HepG2 (cell line): ENCODE results near the gene CDC42EP4. TPM values are rescaled to one million over a fixed set of nuclear protein-coding genes. Genes with fewer than 3 reads are reported as not detected.

Experiments
- ATRX ChIP-seq: sonication (generic); formaldehyde crosslinking; IDR thresholded peaks from 2 replicates; pipeline ENCODE4 v1.4.0; 2020; ENCODE audit warnings: missing genetic modification reagents, borderline replicate concordance
- DNMT3B ChIP-seq: conservative IDR thresholded peaks from 2 replicates; pipeline ENCODE4 v1.6.1; 2016; ENCODE audit warnings: missing biosample characterization, control low read depth
- ELF3 ChIP-seq: IDR thresholded peaks from 2 replicates; pipeline ENCODE4 v1.6.1; 2016; ENCODE audit warnings: missing genetic modification reagents, missing compliant biosample characterization
- HMG20A ChIP-seq: IDR thresholded peaks from 2 replicates; pipeline ENCODE4 v1.6.1; 2016; ENCODE audit warnings: borderline replicate concordance
- HNRNPH1 ChIP-seq: fragments of 200-400 bp; formaldehyde crosslinking; optimal IDR thresholded peaks from 2 replicates; pipeline ENCODE3; 2017; ENCODE audit warnings: mild to moderate bottlenecking, low read depth, low read length
- ISX ChIP-seq: sonication (generic); formaldehyde crosslinking; conservative IDR thresholded peaks from 2 replicates; pipeline ENCODE4 v1.5.0; 2020; ENCODE audit warnings: missing genetic modification reagents
- MAFF ChIP-seq: IDR thresholded peaks from 2 replicates; pipeline ENCODE4 v1.6.1; 2011; ENCODE audit warnings: low read depth, low read length, improper control_type of control experiment
- MED1 ChIP-seq: sonication (generic); formaldehyde crosslinking; IDR thresholded peaks from 2 replicates; pipeline ENCODE4 v1.4.0; 2020; ENCODE audit warnings: missing genetic modification reagents
- PHF20 ChIP-seq: sonication (generic); formaldehyde crosslinking; IDR thresholded peaks from 2 replicates; pipeline ENCODE4 v1.5.0; 2020; ENCODE audit warnings: mild to moderate bottlenecking, missing genetic modification reagents
- REL ChIP-seq: sonication (generic); formaldehyde crosslinking; conservative IDR thresholded peaks from 2 replicates; pipeline ENCODE4 v1.8.0; 2022; ENCODE audit warnings: mild to moderate bottlenecking, missing genetic modification reagents, moderate library complexity
- REXO4 ChIP-seq: sonication (generic); formaldehyde crosslinking; IDR thresholded peaks from 2 replicates; pipeline ENCODE4 v1.8.0; 2022; ENCODE audit warnings: missing genetic modification reagents, mild to moderate bottlenecking, borderline replicate concordance
- RFX1 ChIP-seq: fragments of 450-650 bp; IDR thresholded peaks from 2 replicates; pipeline ENCODE4 v1.6.1; 2017
- SP1 ChIP-seq, 2 experiments: fragments of 450-650 bp in 1 of 2; sonication (generic) in 1 of 2; formaldehyde crosslinking in 1 of 2; IDR thresholded peaks; 2 replicates each; pipeline versions ENCODE4 v1.4.0 to v1.6.1; 2016 to 2020; ENCODE audit warnings: missing genetic modification reagents in 1 of 2
- SRY ChIP-seq: sonication (generic); formaldehyde crosslinking; IDR thresholded peaks from 2 replicates; pipeline ENCODE4 v1.8.0; 2022; ENCODE audit warnings: mild to moderate bottlenecking, missing genetic modification reagents
- TAF1 ChIP-seq: sonication (generic); formaldehyde crosslinking; IDR thresholded peaks from 2 replicates; pipeline ENCODE4 v1.4.0; 2020; ENCODE audit warnings: missing genetic modification reagents
- ZNF446 ChIP-seq: sonication (generic); formaldehyde crosslinking; IDR thresholded peaks from 2 replicates; pipeline ENCODE4 v1.5.0; 2020; ENCODE audit warnings: mild to moderate bottlenecking, missing genetic modification reagents
- ZNF468 ChIP-seq: sonication (generic); formaldehyde crosslinking; IDR thresholded peaks from 2 replicates; pipeline ENCODE4 v1.8.0; 2022; ENCODE audit warnings: mild to moderate bottlenecking, moderate library complexity, missing genetic modification reagents
- ZNF530 ChIP-seq: sonication (generic); formaldehyde crosslinking; IDR thresholded peaks from 2 replicates; pipeline ENCODE4 v1.5.0; 2020; ENCODE audit warnings: low read depth, mild to moderate bottlenecking, missing genetic modification reagents
- ZSCAN31 ChIP-seq: sonication (generic); formaldehyde crosslinking; IDR thresholded peaks from 2 replicates; pipeline ENCODE4 v1.5.0; 2020; ENCODE audit warnings: low read depth, mild to moderate bottlenecking, missing genetic modification reagents
- polyA plus RNA-seq, 8 experiments: library from polyadenylated mRNA; depleted of rRNA in 3 of 8; stranded (reverse) in 7 of 8; unstranded in 1 of 8; fragments of >200 nt; fragmentation: Illumina TruSeq in 4 of 8; extraction: Trizol in 4 of 8; gene quantifications; 2 replicates each; pipeline versions ENCODE4 v1.2.1 to v1.2.3, GENCODE V29; 2011 to 2016; ENCODE audit warnings: low read depth in 4 of 8, missing spikeins in 1 of 8, mixed read lengths in 1 of 8; ENCODE audit not compliant: insufficient read depth in 1 of 8
- total RNA-seq, 5 experiments: library from RNA; depleted of rRNA; stranded (reverse); fragments of >200 nt; fragmentation: Illumina TruSeq; extraction: Trizol; gene quantifications; 2 replicates each; pipeline ENCODE4 v1.2.3, GENCODE V29; 2016; ENCODE audit warnings: low read depth in 1 of 5
- TF ChIP-seq, protein P1 (sequence below): sonication (generic); formaldehyde crosslinking; conservative IDR thresholded peaks from 2 replicates; pipeline ENCODE4 v1.5.0; 2020; ENCODE audit warnings: missing genetic modification reagents
- TF ChIP-seq, protein P2 (sequence below): IDR thresholded peaks from 2 replicates; pipeline ENCODE4 v1.6.1; 2016; ENCODE audit warnings: low read depth, control low read depth
- TF ChIP-seq, protein P3 (sequence below): IDR thresholded peaks from 2 replicates; pipeline ENCODE4 v1.6.1; 2018; ENCODE audit warnings: missing genetic modification reagents
- TF ChIP-seq, protein P4 (sequence below): IDR thresholded peaks from 2 replicates; pipeline ENCODE4 v1.6.1; 2016
- TF ChIP-seq, protein P5 (sequence below): sonication (generic); formaldehyde crosslinking; IDR thresholded peaks from 2 replicates; pipeline ENCODE4 v1.4.0; 2020; ENCODE audit warnings: missing genetic modification reagents, borderline replicate concordance

Gene CDC42EP4
- total and polyA plus RNA-seq, 2 of the 13 experiments (the other 11 are each of a cell fraction or from before 2014, with no cell fraction given) = 19.0 to 54.0 TPM

DNA sequence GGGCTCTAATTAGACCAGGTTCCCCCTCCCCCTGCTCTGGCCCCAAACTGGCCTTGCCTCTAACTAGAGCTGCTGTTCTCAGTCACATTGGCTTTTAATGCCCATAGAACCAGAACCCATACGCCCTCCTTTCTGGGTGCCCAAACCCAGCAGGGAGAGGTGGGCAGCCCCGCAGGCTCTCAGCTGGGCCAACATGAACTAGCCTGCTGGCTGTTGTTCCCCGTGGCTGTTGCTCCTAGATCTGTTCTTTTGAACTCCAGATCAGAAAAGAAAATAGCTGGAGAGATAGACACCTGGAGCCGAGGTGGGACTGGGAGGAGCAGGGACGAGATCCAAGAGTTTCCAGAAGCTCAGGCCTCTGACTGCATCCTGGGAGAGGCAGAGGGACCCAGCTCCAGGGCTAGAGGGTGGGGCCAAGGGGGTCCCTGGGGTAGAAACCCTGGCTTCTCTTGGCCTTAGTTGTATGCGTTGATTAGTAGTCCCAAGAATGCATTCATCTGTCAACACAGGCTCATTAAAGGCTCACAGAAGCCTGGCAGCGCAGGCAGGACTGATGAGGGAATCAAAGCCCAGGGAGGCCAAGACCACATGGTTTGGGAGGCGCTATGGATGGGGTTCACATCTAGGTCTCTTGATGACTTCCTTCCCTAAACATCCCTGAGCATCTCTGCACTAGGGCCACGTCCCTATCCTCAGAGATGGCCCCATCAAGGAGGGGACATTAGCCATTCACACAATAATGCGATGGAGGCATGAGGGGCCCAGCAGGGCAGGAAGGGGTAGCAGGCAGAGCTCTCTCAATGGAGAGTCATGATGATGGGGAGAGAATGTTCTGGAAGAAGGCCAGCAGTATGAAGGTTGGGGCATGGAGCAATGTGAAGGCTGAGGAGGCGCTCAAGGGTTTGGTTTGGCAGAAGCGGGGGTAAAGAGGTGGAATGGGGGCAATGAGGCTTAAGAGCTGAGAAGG is 48.8 kb downstream of the CDC42EP4 start (continued):
- TF ChIP-seq, protein P1, sequence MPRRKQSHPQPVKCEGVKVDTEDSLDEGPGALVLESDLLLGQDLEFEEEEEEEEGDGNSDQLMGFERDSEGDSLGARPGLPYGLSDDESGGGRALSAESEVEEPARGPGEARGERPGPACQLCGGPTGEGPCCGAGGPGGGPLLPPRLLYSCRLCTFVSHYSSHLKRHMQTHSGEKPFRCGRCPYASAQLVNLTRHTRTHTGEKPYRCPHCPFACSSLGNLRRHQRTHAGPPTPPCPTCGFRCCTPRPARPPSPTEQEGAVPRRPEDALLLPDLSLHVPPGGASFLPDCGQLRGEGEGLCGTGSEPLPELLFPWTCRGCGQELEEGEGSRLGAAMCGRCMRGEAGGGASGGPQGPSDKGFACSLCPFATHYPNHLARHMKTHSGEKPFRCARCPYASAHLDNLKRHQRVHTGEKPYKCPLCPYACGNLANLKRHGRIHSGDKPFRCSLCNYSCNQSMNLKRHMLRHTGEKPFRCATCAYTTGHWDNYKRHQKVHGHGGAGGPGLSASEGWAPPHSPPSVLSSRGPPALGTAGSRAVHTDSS (CRISPR knock-in tag) = no peak
- no peak for TF ChIP-seq TAF1 (CRISPR knock-in tag)
- TF ChIP-seq, protein P2, sequence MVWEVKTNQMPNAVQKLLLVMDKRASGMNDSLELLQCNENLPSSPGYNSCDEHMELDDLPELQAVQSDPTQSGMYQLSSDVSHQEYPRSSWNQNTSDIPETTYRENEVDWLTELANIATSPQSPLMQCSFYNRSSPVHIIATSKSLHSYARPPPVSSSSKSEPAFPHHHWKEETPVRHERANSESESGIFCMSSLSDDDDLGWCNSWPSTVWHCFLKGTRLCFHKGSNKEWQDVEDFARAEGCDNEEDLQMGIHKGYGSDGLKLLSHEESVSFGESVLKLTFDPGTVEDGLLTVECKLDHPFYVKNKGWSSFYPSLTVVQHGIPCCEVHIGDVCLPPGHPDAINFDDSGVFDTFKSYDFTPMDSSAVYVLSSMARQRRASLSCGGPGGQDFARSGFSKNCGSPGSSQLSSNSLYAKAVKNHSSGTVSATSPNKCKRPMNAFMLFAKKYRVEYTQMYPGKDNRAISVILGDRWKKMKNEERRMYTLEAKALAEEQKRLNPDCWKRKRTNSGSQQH (CRISPR knock-in tag) = peak; percentile 43; the same call in 1 of the 2 replicates
- no peak for TF ChIP-seq MAFF
- no peak for TF ChIP-seq REL (CRISPR knock-in tag)
- TF ChIP-seq RFX1 = no peak
- TF ChIP-seq, protein P3, sequence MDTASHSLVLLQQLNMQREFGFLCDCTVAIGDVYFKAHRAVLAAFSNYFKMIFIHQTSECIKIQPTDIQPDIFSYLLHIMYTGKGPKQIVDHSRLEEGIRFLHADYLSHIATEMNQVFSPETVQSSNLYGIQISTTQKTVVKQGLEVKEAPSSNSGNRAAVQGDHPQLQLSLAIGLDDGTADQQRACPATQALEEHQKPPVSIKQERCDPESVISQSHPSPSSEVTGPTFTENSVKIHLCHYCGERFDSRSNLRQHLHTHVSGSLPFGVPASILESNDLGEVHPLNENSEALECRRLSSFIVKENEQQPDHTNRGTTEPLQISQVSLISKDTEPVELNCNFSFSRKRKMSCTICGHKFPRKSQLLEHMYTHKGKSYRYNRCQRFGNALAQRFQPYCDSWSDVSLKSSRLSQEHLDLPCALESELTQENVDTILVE = no peak
- 0 out of 2 replicates have a peak, but pooled peaks have one; percentile 68 for TF ChIP-seq ZNF468 (CRISPR knock-in tag)
- TF ChIP-seq ELF3 (CRISPR knock-in tag) = no peak
- TF ChIP-seq ISX = no peak
- no peak for TF ChIP-seq REXO4 (CRISPR knock-in tag)
- no peak for TF ChIP-seq SP1 (IDR thresholded peaks at IDR 0.05)
- TF ChIP-seq SP1 (CRISPR knock-in tag; IDR thresholded peaks at IDR 0.05) = no peak
- TF ChIP-seq, protein P4, sequence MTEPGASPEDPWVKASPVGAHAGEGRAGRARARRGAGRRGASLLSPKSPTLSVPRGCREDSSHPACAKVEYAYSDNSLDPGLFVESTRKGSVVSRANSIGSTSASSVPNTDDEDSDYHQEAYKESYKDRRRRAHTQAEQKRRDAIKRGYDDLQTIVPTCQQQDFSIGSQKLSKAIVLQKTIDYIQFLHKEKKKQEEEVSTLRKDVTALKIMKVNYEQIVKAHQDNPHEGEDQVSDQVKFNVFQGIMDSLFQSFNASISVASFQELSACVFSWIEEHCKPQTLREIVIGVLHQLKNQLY (CRISPR knock-in tag) = no peak
- TF ChIP-seq ZNF530 (CRISPR knock-in tag) = no peak
- TF ChIP-seq ATRX = no peak
- TF ChIP-seq, protein P5, sequence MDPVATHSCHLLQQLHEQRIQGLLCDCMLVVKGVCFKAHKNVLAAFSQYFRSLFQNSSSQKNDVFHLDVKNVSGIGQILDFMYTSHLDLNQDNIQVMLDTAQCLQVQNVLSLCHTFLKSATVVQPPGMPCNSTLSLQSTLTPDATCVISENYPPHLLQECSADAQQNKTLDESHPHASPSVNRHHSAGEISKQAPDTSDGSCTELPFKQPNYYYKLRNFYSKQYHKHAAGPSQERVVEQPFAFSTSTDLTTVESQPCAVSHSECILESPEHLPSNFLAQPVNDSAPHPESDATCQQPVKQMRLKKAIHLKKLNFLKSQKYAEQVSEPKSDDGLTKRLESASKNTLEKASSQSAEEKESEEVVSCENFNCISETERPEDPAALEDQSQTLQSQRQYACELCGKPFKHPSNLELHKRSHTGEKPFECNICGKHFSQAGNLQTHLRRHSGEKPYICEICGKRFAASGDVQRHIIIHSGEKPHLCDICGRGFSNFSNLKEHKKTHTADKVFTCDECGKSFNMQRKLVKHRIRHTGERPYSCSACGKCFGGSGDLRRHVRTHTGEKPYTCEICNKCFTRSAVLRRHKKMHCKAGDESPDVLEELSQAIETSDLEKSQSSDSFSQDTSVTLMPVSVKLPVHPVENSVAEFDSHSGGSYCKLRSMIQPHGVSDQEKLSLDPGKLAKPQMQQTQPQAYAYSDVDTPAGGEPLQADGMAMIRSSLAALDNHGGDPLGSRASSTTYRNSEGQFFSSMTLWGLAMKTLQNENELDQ (CRISPR knock-in tag) = no peak
- TF ChIP-seq DNMT3B = no peak
- no peak for TF ChIP-seq HNRNPH1
- TF ChIP-seq ZNF446 = no peak
- peak; percentile 24; the same call in 1 of the 2 replicates for TF ChIP-seq ZSCAN31 (CRISPR knock-in tag)
- no peak for TF ChIP-seq PHF20 (CRISPR knock-in tag)
- TF ChIP-seq SRY (CRISPR knock-in tag) = no peak
- no peak for TF ChIP-seq MED1
- TF ChIP-seq HMG20A (CRISPR knock-in tag) = no peak
